H9 (cell line): Measurements from ENCODE around the gene TSPOAP1. TPM values are rescaled to one million over a fixed set of nuclear protein-coding genes. Genes with fewer than 3 reads are reported as not detected.

ENCODE experiments used
- DNase-seq: peaks from one replicate; pipeline ENCODE4 v3.0.0-alpha.2; 2017
- H2AFZ ChIP-seq: one replicate; pipeline ENCODE4 v1.6.1; 2013; ENCODE audit warnings: mild to moderate bottlenecking, low read length, control low read depth, moderate library complexity
- H2AK5ac ChIP-seq: 2 replicates; pipeline ENCODE4 v1.6.1; 2013; ENCODE audit warnings: low read length, control low read depth, mixed read lengths; ENCODE audit not compliant: insufficient read length
- H2BK120ac ChIP-seq: one replicate; pipeline ENCODE4 v1.6.1; 2013; ENCODE audit warnings: low read depth, mild to moderate bottlenecking, low read length, control low read depth, inconsistent platforms; ENCODE audit not compliant: poor library complexity, severe bottlenecking
- H2BK12ac ChIP-seq: 2 replicates; pipeline ENCODE4 v1.6.1; 2013; ENCODE audit warnings: low read length, control low read depth, mixed read lengths, low read depth; ENCODE audit not compliant: insufficient read length
- H2BK15ac ChIP-seq: 2 replicates; pipeline ENCODE4 v1.6.1; 2013; ENCODE audit warnings: low read depth, low read length, control low read depth
- H2BK20ac ChIP-seq: one replicate; pipeline ENCODE4 v1.6.1; 2013; ENCODE audit warnings: low read depth, mild to moderate bottlenecking, low read length, control low read depth, inconsistent platforms; ENCODE audit not compliant: poor library complexity, severe bottlenecking
- H2BK5ac ChIP-seq: 2 replicates; pipeline ENCODE4 v1.6.1; 2013; ENCODE audit warnings: low read length, control low read depth, mixed read lengths; ENCODE audit not compliant: insufficient read length
- H3K14ac ChIP-seq: 2 replicates; pipeline ENCODE4 v1.6.1; 2013; ENCODE audit warnings: low read length, control low read depth; ENCODE audit not compliant: insufficient read depth
- H3K18ac ChIP-seq: 2 replicates; pipeline ENCODE4 v1.6.1; 2013; ENCODE audit warnings: low read depth, mild to moderate bottlenecking, mixed read lengths, low read length, control low read depth; ENCODE audit not compliant: insufficient read length
- H3K23ac ChIP-seq: 2 replicates; pipeline ENCODE4 v1.6.1; 2013; ENCODE audit warnings: low read length, control low read depth, mixed read lengths, low read depth; ENCODE audit not compliant: insufficient read length
- H3K23me2 ChIP-seq: 2 replicates; pipeline ENCODE4 v1.6.1; 2013; ENCODE audit warnings: low read depth, mild to moderate bottlenecking, mixed read lengths, low read length, control low read depth; ENCODE audit not compliant: insufficient read length, poor library complexity, severe bottlenecking
- H3K27ac ChIP-seq: 2 replicates; pipeline ENCODE4 v1.5.1; 2013; ENCODE audit warnings: low read length, control low read depth, mixed read lengths, low read depth; ENCODE audit not compliant: insufficient read length
- H3K27me3 ChIP-seq: 2 replicates; pipeline ENCODE4 v1.6.1; 2013; ENCODE audit warnings: low read length, control low read depth, inconsistent platforms; ENCODE audit not compliant: insufficient read depth
- H3K4ac ChIP-seq: 2 replicates; pipeline ENCODE4 v1.6.1; 2013; ENCODE audit warnings: low read depth, mild to moderate bottlenecking, control low read depth, inconsistent platforms, low read length, moderate library complexity
- H3K4me1 ChIP-seq: 2 replicates; pipeline ENCODE4 v1.6.1; 2013; ENCODE audit warnings: low read length, control low read depth, inconsistent platforms; ENCODE audit not compliant: insufficient read depth
- H3K4me2 ChIP-seq: 2 replicates; pipeline ENCODE4 v1.6.1; 2013; ENCODE audit warnings: low read length, control low read depth, mixed read lengths; ENCODE audit not compliant: insufficient read length, insufficient read depth
- H3K56ac ChIP-seq: 2 replicates; pipeline ENCODE4 v1.6.1; 2013; ENCODE audit warnings: low read depth, mild to moderate bottlenecking, mixed read lengths, low read length, control low read depth; ENCODE audit not compliant: insufficient read length
- H3K79me1 ChIP-seq: 2 replicates; pipeline ENCODE4 v1.6.1; 2013; ENCODE audit warnings: low read depth, mild to moderate bottlenecking, moderate library complexity, low read length, control low read depth, inconsistent platforms; ENCODE audit not compliant: insufficient read depth, poor library complexity, severe bottlenecking
- H3K79me2 ChIP-seq: 2 replicates; pipeline ENCODE4 v1.6.1; 2013; ENCODE audit warnings: low read length, control low read depth, inconsistent platforms; ENCODE audit not compliant: insufficient read depth
- H3K9ac ChIP-seq: 2 replicates; pipeline ENCODE4 v1.6.1; 2013; ENCODE audit warnings: low read length, control low read depth, mixed read lengths; ENCODE audit not compliant: insufficient read length; ENCODE audit errors: extremely low read depth
- H3K9me3 ChIP-seq: one replicate; pipeline ENCODE4 v1.6.1; 2013; ENCODE audit warnings: low read depth, low read length, inconsistent platforms; ENCODE audit not compliant: control insufficient read depth
- H3T11ph ChIP-seq: one replicate; pipeline ENCODE4 v1.6.1; 2013; ENCODE audit warnings: mild to moderate bottlenecking, low read length, control low read depth, inconsistent platforms
- H4K20me1 ChIP-seq: one replicate; pipeline ENCODE4 v1.6.1; 2013; ENCODE audit not compliant: control insufficient read depth, insufficient read length, insufficient read depth
- H4K5ac ChIP-seq: 2 replicates; pipeline ENCODE4 v1.6.1; 2013; ENCODE audit warnings: low read depth, mild to moderate bottlenecking, mixed read lengths, low read length, control low read depth; ENCODE audit not compliant: insufficient read length
- H4K8ac ChIP-seq: replicated peaks from 2 replicates; pipeline ENCODE4 v1.6.1; 2013; ENCODE audit warnings: low read length, control low read depth, mixed read lengths, low read depth; ENCODE audit not compliant: insufficient read length
- H4K91ac ChIP-seq: 2 replicates; pipeline ENCODE4 v1.6.1; 2013; ENCODE audit warnings: low read depth, mild to moderate bottlenecking, moderate library complexity, mixed read lengths, low read length, control low read depth; ENCODE audit not compliant: insufficient read length
- H3K27ac Mint-ChIP-seq, 3 experiments: 2 replicates in 2 of 3; 3 replicates in 1 of 3; pipeline ENCODE4 v1.8.0; 2020 to 2021; ENCODE audit warnings: mixed read lengths in 3 of 3, mild to moderate bottlenecking in 1 of 3, moderate library complexity in 1 of 3
- H3K27me3 Mint-ChIP-seq: 2 replicates; pipeline ENCODE4 v1.8.0; 2021; ENCODE audit warnings: low read depth, mild to moderate bottlenecking, moderate library complexity, mixed read lengths
- H3K36me3 Mint-ChIP-seq, 3 experiments: 2 replicates in 2 of 3; 3 replicates in 1 of 3; pipeline ENCODE4 v1.8.0; 2020 to 2021; ENCODE audit warnings: low read depth in 3 of 3, mixed read lengths in 3 of 3; ENCODE audit not compliant: insufficient read depth in 1 of 3
- H3K4me1 Mint-ChIP-seq, 2 experiments: 2 replicates each; pipeline ENCODE4 v1.8.0; 2020; ENCODE audit warnings: mixed read lengths in 2 of 2
- H3K4me3 Mint-ChIP-seq, 2 experiments: 2 replicates in 1 of 2; 3 replicates in 1 of 2; pipeline ENCODE4 v1.8.0; 2020 to 2021; ENCODE audit warnings: mild to moderate bottlenecking in 2 of 2, mixed read lengths in 2 of 2, moderate library complexity in 1 of 2
- H3K9me3 Mint-ChIP-seq, 2 experiments: 2 replicates in 1 of 2; 3 replicates in 1 of 2; pipeline ENCODE4 v1.8.0; 2020; ENCODE audit warnings: mild to moderate bottlenecking in 2 of 2, mixed read lengths in 2 of 2, moderate library complexity in 1 of 2
- CTCF ChIP-seq: fragments of 200-600 bp; sonication (generic); conservative IDR thresholded peaks from 3 replicates; pipeline ENCODE4 v1.8.0; 2021; ENCODE audit warnings: antibody characterized with exemption, mild to moderate bottlenecking
- WGBS: extraction: QIAGEN DNeasy Blood & Tissue Kit; methylation state at CpG from one replicate; pipeline ENCODE4 v1.1.7; 2013; ENCODE audit warnings: missing lambda C conversion rate, low lambda C conversion rate, mixed read lengths; ENCODE audit not compliant: insufficient read length; ENCODE audit errors: extremely low coverage; 5-methylcytosine and 5-hydroxymethylcytosine counted together
- total RNA-seq: library from RNA; stranded (reverse); gene quantifications from 2 replicates; pipeline ENCODE4 v1.2.1, GENCODE V29; 2021

TSPOAP1 gene
- total RNA-seq, 1 experiment from 2014 or later = 17.3 TPM

- no peak for DNase-seq
- Mint-ChIP-seq H3K9me3 (no peaks in the 10 kb centered on the region), H3K36me3 (no peaks in the 10 kb centered on the region; a peak in 1 of 7 replicates), H3K27me3 (peaks cover 3% of the 10 kb centered on the region; the same call in 1 of the 2 replicates), H3K4me3 (no peak overlapping the region), H3K4me1 (peaks cover 4 to 12% of the 10 kb centered on the region in 2 experiments), H3K27ac (no peak overlapping the region; a peak in 1 of 7 replicates)
- no peak overlapping the region for H3K4ac ChIP-seq
- no peak overlapping the region for H4K8ac ChIP-seq
- no peaks in the 10 kb centered on the region for H3K79me2 ChIP-seq
- no peak overlapping the region for H2BK5ac ChIP-seq
- H3K4me2 ChIP-seq = no peak overlapping the region
- H3K9me3 ChIP-seq = no peaks in the 10 kb centered on the region
- H3K23me2 ChIP-seq = no peaks in the 10 kb centered on the region
- no peak overlapping the region for H4K5ac ChIP-seq
- H2BK20ac ChIP-seq = no peak overlapping the region
- TF ChIP-seq CTCF = no peak
- H3K4me1 ChIP-seq = no peaks in the 10 kb centered on the region
- H3K18ac ChIP-seq = no peak overlapping the region
- H3K27ac ChIP-seq = no peak overlapping the region
- no peaks in the 10 kb centered on the region for H3K79me1 ChIP-seq
- H2AK5ac ChIP-seq = no peak overlapping the region
- no peak overlapping the region for H4K91ac ChIP-seq
- no peak overlapping the region for H2BK12ac ChIP-seq
- H2BK120ac ChIP-seq = no peak overlapping the region
- H3K27me3 ChIP-seq = no peaks in the 10 kb centered on the region
- WGBS = no CpG with 5 or more reads among the region's 2 CpGs
- H3K14ac ChIP-seq = no peak overlapping the region
- H3K23ac ChIP-seq = no peak overlapping the region
- H4K20me1 ChIP-seq = no peaks in the 10 kb centered on the region
- peak overlapping the region; percentile 36 for H3T11ph ChIP-seq
- H2BK15ac ChIP-seq = no peak overlapping the region
- no peak overlapping the region for H3K9ac ChIP-seq
- no peak overlapping the region for H2AFZ ChIP-seq
- no peak overlapping the region for H3K56ac ChIP-seq
Observed at GRCh38 chr17:58289869-58290268, 38.7 kb downstream of the TSPOAP1 start.
